B cell (primary cell): ENCODE measurements around the gene SH3GL1. TPM values are rescaled to one million over a fixed set of nuclear protein-coding genes. Genes with fewer than 3 reads are reported as not detected.

Source experiments
- ATAC-seq: fragments of 200-7000 bp; cut with Tn5 transposase; one replicate; pipeline ENCODE4 v1.10.0; 2021; ENCODE audit warnings: low read depth, mild to moderate bottlenecking, moderate number of reproducible peaks, moderate library complexity
- CTCF ChIA-PET: fragments of 350-600 bp; sonication (Branson Sonifier 250); formaldehyde crosslinking; loops from one replicate; lab custom pipeline; 2021; ENCODE audit warnings: antibody characterized with exemption, inconsistent platforms; lab: Charles Lee
- POLR2A ChIA-PET: fragments of 350-600 bp; sonication (Branson Sonifier 250); formaldehyde crosslinking; loops from one replicate; lab custom pipeline; 2021; ENCODE audit warnings: antibody characterized with exemption; lab: Charles Lee
- DNase-seq: peaks from one replicate; pipeline ENCODE4 v3.0.0; 2013
- H2AFZ ChIP-seq: 2 replicates; pipeline ENCODE4 v1.6.1; 2012; ENCODE audit warnings: mild to moderate bottlenecking, low read depth, low read length; ENCODE audit not compliant: insufficient read depth, poor library complexity, severe bottlenecking
- H3K27ac ChIP-seq, 2 donors: 1 replicate in 1 of 2; 2 replicates in 1 of 2; pipeline ENCODE4 v1.5.1; 2012 to 2013; ENCODE audit warnings: low read length in 2 of 2, mild to moderate bottlenecking in 2 of 2, moderate library complexity in 1 of 2
- H3K27me3 ChIP-seq, 4 experiments: fragments of 200-600 bp in 1 of 4; sonication (generic) in 1 of 4; replicated peaks in 1 of 4; 1 replicate in 2 of 4; 2 replicates in 2 of 4; pipeline versions ENCODE4 v1.6.1 to v1.7.0; 2013 to 2016; ENCODE audit warnings: low read length in 3 of 4, mild to moderate bottlenecking in 2 of 4, mixed read lengths in 1 of 4, moderate library complexity in 1 of 4; ENCODE audit not compliant: insufficient read depth in 4 of 4, control insufficient read depth in 3 of 4; ENCODE audit errors: control extremely low read depth in 1 of 4
- H3K36me3 ChIP-seq, 2 experiments: replicated peaks in 1 of 2; 1 replicate in 1 of 2; 2 replicates in 1 of 2; pipeline versions ENCODE4 v1.6.1 to v1.7.1; 2013; ENCODE audit warnings: low read length in 1 of 2; ENCODE audit not compliant: insufficient read depth in 2 of 2, control insufficient read depth in 1 of 2; ENCODE audit errors: control extremely low read depth in 1 of 2, extremely low read depth in 1 of 2
- H3K4me1 ChIP-seq, 2 donors: fragments of 200-600 bp in 1 of 2; sonication (generic) in 1 of 2; 1 replicate in 1 of 2; 2 replicates in 1 of 2; pipeline versions ENCODE4 v1.5.1 to v1.6.1; 2013 to 2017; ENCODE audit warnings: low read length in 2 of 2; ENCODE audit not compliant: control insufficient read depth in 2 of 2, insufficient read depth in 2 of 2
- H3K4me2 ChIP-seq: replicated peaks from 2 replicates; pipeline ENCODE3; 2012; ENCODE audit warnings: mild to moderate bottlenecking, low read depth, low read length; ENCODE audit not compliant: poor library complexity, severe bottlenecking
- H3K4me3 ChIP-seq, 5 experiments: fragments of 200-600 bp in 1 of 5; sonication (generic) in 1 of 5; 1 replicate in 3 of 5; 2 replicates in 2 of 5; pipeline versions ENCODE4 v1.5.1 to v1.7.0; 2011 to 2016; ENCODE audit warnings: low read length in 4 of 5, mild to moderate bottlenecking in 4 of 5, low read depth in 2 of 5, control low read depth in 1 of 5, moderate library complexity in 1 of 5; ENCODE audit not compliant: insufficient read depth in 1 of 5; ENCODE audit errors: control extremely low read depth in 1 of 5, extremely low read depth in 1 of 5
- H3K79me2 ChIP-seq: fragments of 200-600 bp; sonication (generic); one replicate; pipeline ENCODE4 v1.6.0; 2016; ENCODE audit warnings: low read length; ENCODE audit not compliant: control insufficient read depth, insufficient read depth
- H3K9ac ChIP-seq: fragments of 200-600 bp; sonication (generic); 2 replicates; pipeline ENCODE4 v1.6.1; 2017; ENCODE audit warnings: mild to moderate bottlenecking, low read length, moderate library complexity
- H3K9me3 ChIP-seq, 3 donors: one replicate each; pipeline versions ENCODE4 v1.6.1 to v1.7.1; 2013; ENCODE audit warnings: low read length in 2 of 3; ENCODE audit not compliant: control insufficient read depth in 2 of 3, insufficient read depth in 1 of 3; ENCODE audit errors: control extremely low read depth in 1 of 3
- H4K20me1 ChIP-seq: 2 replicates; pipeline ENCODE4 v1.6.0; 2012; ENCODE audit warnings: mild to moderate bottlenecking, low read length; ENCODE audit not compliant: insufficient read depth, control insufficient read depth, poor library complexity, severe bottlenecking
- H3K27ac Mint-ChIP-seq: one replicate; pipeline ENCODE4 v1.8.0; 2021; ENCODE audit warnings: mixed read lengths
- H3K27me3 Mint-ChIP-seq: one replicate; pipeline ENCODE4 v1.8.0; 2021; ENCODE audit warnings: mixed read lengths
- H3K4me1 Mint-ChIP-seq: one replicate; pipeline ENCODE4 v1.8.0; 2021; ENCODE audit warnings: mixed read lengths
- H3K4me3 Mint-ChIP-seq: one replicate; pipeline ENCODE4 v1.8.0; 2021; ENCODE audit warnings: mixed read lengths
- H3K9me3 Mint-ChIP-seq: one replicate; pipeline ENCODE4 v1.8.0; 2022; ENCODE audit warnings: mixed read lengths; ENCODE audit not compliant: insufficient read depth
- EZH2 ChIP-seq: IDR thresholded peaks from 2 replicates; pipeline ENCODE4 v1.6.1; 2012; ENCODE audit warnings: borderline replicate concordance, low read depth, mild to moderate bottlenecking, moderate library complexity, low read length; ENCODE audit not compliant: insufficient read depth, poor library complexity, severe bottlenecking
- WGBS: methylation state at CpG from one replicate; pipeline ENCODE4 v1.1.5; 2013; ENCODE audit warnings: missing lambda C conversion rate; ENCODE audit not compliant: insufficient coverage; 5-methylcytosine and 5-hydroxymethylcytosine counted together
- intact Hi-C: fragments of 100-400 bp; cut with micrococcal nuclease; formaldehyde crosslinking; loops from one replicate; pipeline ENCODE4 v1.10.0; 2022
- polyA plus RNA-seq: library from polyadenylated mRNA; depleted of rRNA; stranded (reverse); fragments of >200 nt; gene quantifications from 2 replicates; pipeline ENCODE4 v1.2.3, GENCODE V29; 2012
- total RNA-seq, 2 donors: library from RNA; stranded (reverse); fragments of 120-200 nt in 1 of 2; gene quantifications; 1 replicate in 1 of 2; 2 replicates in 1 of 2; pipeline versions ENCODE4 v1.2.3 to v1.2.4, GENCODE V29; 2013 to 2022
- TF ChIP-seq, protein P1 (sequence below): fragments of 200-600 bp; IDR thresholded peaks from one replicate; pipeline ENCODE4 v1.8.0; 2022; ENCODE audit warnings: antibody characterized with exemption, mild to moderate bottlenecking

SH3GL1 gene
- total and polyA plus RNA-seq, 2 donors (not counting 1 experiment from before 2014, with no cell fraction given), result 37.2 to 42.4 TPM

- CTCF ChIA-PET, result interaction anchor here (0.8 to 1.9 kb wide), 7 partner anchors 11 to 108 kb away, joined by 3 to 5 read pairs (median 4); partner anchors contain the start of gene SH3GL1
- no peak overlapping the region for H3K27ac Mint-ChIP-seq
- Histone ChIP-seq H3K9me3 (no peaks in the 10 kb centered on the region), H3K27ac (no peak overlapping the region), H3K4me1 (peaks cover 8 to 15% of the 10 kb centered on the region in 2 donors), H3K36me3 (peaks cover 0 to 59% of the 10 kb centered on the region in 2 experiments), H3K27me3 (no peaks in the 10 kb centered on the region), H4K20me1 (no peaks in the 10 kb centered on the region), H3K4me2 (no peak overlapping the region), H2AFZ (no peak overlapping the region), H3K4me3 (no peak overlapping the region), H3K79me2 (no peaks in the 10 kb centered on the region), H3K9ac (no peak overlapping the region)
- no peak for TF ChIP-seq EZH2
- TF ChIP-seq, protein P1, sequence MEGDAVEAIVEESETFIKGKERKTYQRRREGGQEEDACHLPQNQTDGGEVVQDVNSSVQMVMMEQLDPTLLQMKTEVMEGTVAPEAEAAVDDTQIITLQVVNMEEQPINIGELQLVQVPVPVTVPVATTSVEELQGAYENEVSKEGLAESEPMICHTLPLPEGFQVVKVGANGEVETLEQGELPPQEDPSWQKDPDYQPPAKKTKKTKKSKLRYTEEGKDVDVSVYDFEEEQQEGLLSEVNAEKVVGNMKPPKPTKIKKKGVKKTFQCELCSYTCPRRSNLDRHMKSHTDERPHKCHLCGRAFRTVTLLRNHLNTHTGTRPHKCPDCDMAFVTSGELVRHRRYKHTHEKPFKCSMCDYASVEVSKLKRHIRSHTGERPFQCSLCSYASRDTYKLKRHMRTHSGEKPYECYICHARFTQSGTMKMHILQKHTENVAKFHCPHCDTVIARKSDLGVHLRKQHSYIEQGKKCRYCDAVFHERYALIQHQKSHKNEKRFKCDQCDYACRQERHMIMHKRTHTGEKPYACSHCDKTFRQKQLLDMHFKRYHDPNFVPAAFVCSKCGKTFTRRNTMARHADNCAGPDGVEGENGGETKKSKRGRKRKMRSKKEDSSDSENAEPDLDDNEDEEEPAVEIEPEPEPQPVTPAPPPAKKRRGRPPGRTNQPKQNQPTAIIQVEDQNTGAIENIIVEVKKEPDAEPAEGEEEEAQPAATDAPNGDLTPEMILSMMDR, result no peak
- POLR2A ChIA-PET, result interaction anchor here (0.5 to 1.4 kb wide), 4 partner anchors 11 to 124 kb away, joined by 3 read pairs; partner anchors contain the start of gene SH3GL1
- no peak for DNase-seq
- peaks cover 13% of the 10 kb centered on the region for H3K4me1 Mint-ChIP-seq
- no peak overlapping the region for H3K4me3 Mint-ChIP-seq
- intact Hi-C loops, result loop anchor here (2.0 kb wide), 1 partner anchor 15 kb away; no protein-coding TSS in a partner anchor
- no peaks in the 10 kb centered on the region for H3K27me3 Mint-ChIP-seq
- H3K9me3 Mint-ChIP-seq, result no peaks in the 10 kb centered on the region
- no peak for ATAC-seq
- 96% methylated on average over 26 of the region's 26 CpGs for WGBS
These were observed 36.6 kb downstream of the SH3GL1 start for GRCh38 chr19:4363571-4364304.
